Erythroblast (primary cell): ENCODE data around the gene SERGEF.

Experiments used
- GATA1 ChIP-seq: IDR thresholded peaks from 2 replicates; pipeline ENCODE4 v1.6.1; 2011; ENCODE audit warnings: low read depth, mild to moderate bottlenecking, control low read depth, low read length, moderate library complexity
- POLR2A ChIP-seq: IDR thresholded peaks from 2 replicates; pipeline ENCODE4 v1.6.1; 2011; ENCODE audit warnings: mild to moderate bottlenecking, low read length

- TF ChIP-seq POLR2A (no peak), GATA1 (no peak)
Observed at GRCh38 chr11:18010977-18011586, 1.8 kb downstream of the SERGEF start.
